Astrocyte of the spinal cord (primary cell): ENCODE data around the gene FRY.
A peak's percentile ranks its signal among the peaks of the same experiment; 100 is the strongest.

Experiments
- DNase-seq: peaks from one replicate; pipeline ENCODE4 v3.0.0; 2011; ENCODE audit warnings: low read depth, low spot score
- H3K4me3 ChIP-seq: 2 replicates; pipeline ENCODE4 v1.5.1; 2011; ENCODE audit warnings: low read depth, mild to moderate bottlenecking, low read length, moderate library complexity
- CTCF ChIP-seq: IDR thresholded peaks from 2 replicates; pipeline ENCODE4 v1.5.1; 2012; ENCODE audit warnings: low read depth, mild to moderate bottlenecking, low read length, inconsistent platforms
- in situ Hi-C: cut with HindIII; loops from 2 replicates; pipeline ENCODE4 v1.10.0; 2017; ENCODE audit warnings: low sequenced_read_pairs

Gene FRY

GRCh38 chr13:32125751-32126150, 94.2 kb downstream of the FRY start:
- TF ChIP-seq CTCF: no peak
- no peak overlapping the region for H3K4me3 ChIP-seq
- in situ Hi-C loops: no loop called here
- no peak for DNase-seq

- H3K4me3 ChIP-seq: no peak overlapping the region
- DNase-seq: no peak
- no peak for TF ChIP-seq CTCF
- in situ Hi-C loops: no loop called here
These were observed 94.7 kb downstream of the FRY start for GRCh38 chr13:32126278-32126677.

- in situ Hi-C loops: no loop called here
- no peak for TF ChIP-seq CTCF
- no peak for DNase-seq
- no peak overlapping the region for H3K4me3 ChIP-seq
These were observed 95.2 kb downstream of the FRY start for GRCh38 chr13:32126756-32127155.

- in situ Hi-C loops: no loop called here
- no peak for TF ChIP-seq CTCF
- no peak for DNase-seq
- no peak overlapping the region for H3K4me3 ChIP-seq
These were observed 96.1 kb downstream of the FRY start for GRCh38 chr13:32127691-32128090.

GRCh38 chr13:32134241-32135055, 102.9 kb downstream of the FRY start:
- in situ Hi-C loops: no loop called here
- no peak for TF ChIP-seq CTCF
- no peak overlapping the region for H3K4me3 ChIP-seq
- peak; percentile 30 for DNase-seq

- H3K4me3 ChIP-seq: no peak overlapping the region
- no peak for TF ChIP-seq CTCF
- in situ Hi-C loops: no loop called here
- peak; percentile 10 for DNase-seq
These were observed 103.4 kb downstream of the FRY start for GRCh38 chr13:32135056-32135390.
